Measurements from ENCODE around the gene KCNS3.

KCNS3 gene

GRCh38 chr2:17915811-17916518 lies 37.5 kb downstream of the KCNS3 start:
- H3K9me3 ChIP-seq (ENCODE audit: control insufficient read depth in 1 of 2, low read length in 2 of 2), result no peaks in the 10 kb centered on the region
- peaks cover 0 to 5% of the 10 kb centered on the region in 2 donors for H3K4me1 ChIP-seq (ENCODE audit: control insufficient read depth in 1 of 2, insufficient read depth in 2 of 2, low read length in 2 of 2)
- no peaks in the 10 kb centered on the region for H3K36me3 ChIP-seq (ENCODE audit: control insufficient read depth in 1 of 2, insufficient read depth in 2 of 2, low read length in 2 of 2)
- H3K4me3 ChIP-seq (ENCODE audit: low read depth in 1 of 2, low read length in 2 of 2), result no peak overlapping the region
- H3K27ac ChIP-seq (ENCODE audit: low read length), result no peak overlapping the region
- H3K27me3 ChIP-seq (ENCODE audit: low read depth, low read length), result no peaks in the 10 kb centered on the region

- peaks cover 0 to 5% of the 10 kb centered on the region in 2 donors for H3K4me1 ChIP-seq (ENCODE audit: control insufficient read depth in 1 of 2, insufficient read depth in 2 of 2, low read length in 2 of 2)
- H3K27ac ChIP-seq (ENCODE audit: low read length), result no peak overlapping the region
Measured at GRCh38 chr2:17916584-17916983, 38.1 kb downstream of the KCNS3 start.

DNA sequence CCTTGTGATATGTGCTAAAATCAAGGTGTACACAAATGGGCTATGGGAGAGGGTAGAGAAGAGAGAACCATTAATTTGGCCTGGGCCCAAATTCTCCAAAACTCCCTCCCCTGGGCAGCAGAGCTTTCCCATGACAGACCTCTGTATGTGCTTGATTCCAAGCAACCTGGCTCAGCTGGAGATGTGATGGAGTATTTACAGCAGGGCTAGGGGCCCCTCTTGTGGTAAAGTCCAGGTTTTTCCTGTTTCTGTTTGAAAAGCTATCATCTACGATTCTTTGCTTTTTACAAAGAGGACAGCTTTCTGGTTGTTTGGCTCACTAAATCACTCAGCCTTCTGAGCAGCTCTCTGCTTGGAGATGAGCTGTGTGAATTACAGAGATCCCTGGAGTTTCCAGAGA lies 40.3 kb downstream of the KCNS3 start:
- Histone ChIP-seq H3K4me1 (ENCODE audit: control insufficient read depth in 1 of 2, insufficient read depth in 2 of 2, low read length in 2 of 2) (peaks cover 0 to 5% of the 10 kb centered on the region in 2 donors), H3K9me3 (ENCODE audit: control insufficient read depth in 1 of 2, low read length in 2 of 2) (no peaks in the 10 kb centered on the region), H3K27me3 (ENCODE audit: low read depth, low read length) (no peaks in the 10 kb centered on the region), H3K36me3 (ENCODE audit: control insufficient read depth in 1 of 2, insufficient read depth in 2 of 2, low read length in 2 of 2) (no peaks in the 10 kb centered on the region), H3K4me3 (ENCODE audit: low read depth in 1 of 2, low read length in 2 of 2) (no peak overlapping the region), H3K27ac (ENCODE audit: low read length) (no peak overlapping the region)

More at GRCh38 chr2:17916584-17916983, 38.1 kb downstream of the KCNS3 start:
- Histone ChIP-seq H3K27me3 (ENCODE audit: low read depth, low read length) (no peaks in the 10 kb centered on the region), H3K36me3 (ENCODE audit: control insufficient read depth in 1 of 2, insufficient read depth in 2 of 2, low read length in 2 of 2) (no peaks in the 10 kb centered on the region), H3K9me3 (ENCODE audit: control insufficient read depth in 1 of 2, low read length in 2 of 2) (no peaks in the 10 kb centered on the region), H3K4me3 (ENCODE audit: low read depth in 1 of 2, low read length in 2 of 2) (no peak overlapping the region)

DNA sequence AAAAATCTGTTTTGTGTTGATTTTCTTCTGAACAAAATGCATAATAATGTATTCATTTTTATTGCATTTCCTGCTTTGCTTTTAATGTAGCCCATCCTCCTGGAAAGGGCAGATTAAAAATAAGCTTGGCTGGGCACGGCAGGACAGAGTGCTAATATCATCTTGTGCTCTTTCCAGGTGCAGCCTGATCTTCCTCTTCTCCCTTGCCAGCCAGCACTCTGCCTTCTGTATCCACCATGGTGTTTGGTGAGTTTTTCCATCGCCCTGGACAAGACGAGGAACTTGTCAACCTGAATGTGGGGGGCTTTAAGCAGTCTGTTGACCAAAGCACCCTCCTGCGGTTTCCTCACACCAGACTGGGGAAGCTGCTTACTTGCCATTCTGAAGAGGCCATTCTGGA lies 52.3 kb downstream of the KCNS3 start:
- no peak overlapping the region for H3K4me3 ChIP-seq (ENCODE audit: low read depth in 1 of 2, low read length in 2 of 2)
- no peaks in the 10 kb centered on the region for H3K9me3 ChIP-seq (ENCODE audit: control insufficient read depth in 1 of 2, low read length in 2 of 2)
- no peak overlapping the region for H3K27ac ChIP-seq (ENCODE audit: low read length)
- no peaks in the 10 kb centered on the region for H3K27me3 ChIP-seq (ENCODE audit: low read depth, low read length)
- no peaks in the 10 kb centered on the region for H3K4me1 ChIP-seq (ENCODE audit: control insufficient read depth in 1 of 2, insufficient read depth in 2 of 2, low read length in 2 of 2)
- H3K36me3 ChIP-seq (ENCODE audit: control insufficient read depth in 1 of 2, insufficient read depth in 2 of 2, low read length in 2 of 2), result peaks cover 0 to 12% of the 10 kb centered on the region in 2 donors

DNA sequence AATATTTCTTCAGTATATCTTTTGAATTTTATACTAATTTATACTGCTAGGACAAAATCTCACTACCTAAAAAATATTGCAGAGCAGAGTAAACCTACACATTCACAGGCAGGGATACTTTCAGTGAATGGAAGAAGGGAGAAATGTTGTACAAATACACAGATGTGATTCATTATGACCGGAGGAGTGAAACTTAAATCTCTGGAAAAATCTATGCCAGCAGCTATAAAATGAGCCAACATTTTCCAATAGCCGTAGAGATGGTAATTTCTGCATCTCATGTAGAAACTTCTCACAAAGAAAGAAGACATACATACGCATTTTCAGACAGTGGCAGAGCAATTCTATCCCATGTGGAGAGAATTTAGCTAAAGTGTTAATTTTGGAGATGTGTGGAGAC lies 54.8 kb downstream of the KCNS3 start:
- Histone ChIP-seq H3K4me3 (ENCODE audit: low read depth in 1 of 2, low read length in 2 of 2) (no peak overlapping the region), H3K36me3 (ENCODE audit: control insufficient read depth in 1 of 2, insufficient read depth in 2 of 2, low read length in 2 of 2) (peaks cover 0 to 12% of the 10 kb centered on the region in 2 donors), H3K4me1 (ENCODE audit: control insufficient read depth in 1 of 2, insufficient read depth in 2 of 2, low read length in 2 of 2) (no peaks in the 10 kb centered on the region), H3K9me3 (ENCODE audit: control insufficient read depth in 1 of 2, low read length in 2 of 2) (peaks cover 0 to 2% of the 10 kb centered on the region in 2 donors), H3K27me3 (ENCODE audit: low read depth, low read length) (no peaks in the 10 kb centered on the region), H3K27ac (ENCODE audit: low read length) (no peak overlapping the region)

- H3K36me3 ChIP-seq (ENCODE audit: control insufficient read depth in 1 of 2, insufficient read depth in 2 of 2, low read length in 2 of 2), result peaks cover 0 to 12% of the 10 kb centered on the region in 2 donors
- peaks cover 0 to 7% of the 10 kb centered on the region in 2 donors for H3K9me3 ChIP-seq (ENCODE audit: control insufficient read depth in 1 of 2, low read length in 2 of 2)
- no peaks in the 10 kb centered on the region for H3K4me1 ChIP-seq (ENCODE audit: control insufficient read depth in 1 of 2, insufficient read depth in 2 of 2, low read length in 2 of 2)
- H3K27me3 ChIP-seq (ENCODE audit: low read depth, low read length), result no peaks in the 10 kb centered on the region
- H3K27ac ChIP-seq (ENCODE audit: low read length), result no peak overlapping the region
- H3K4me3 ChIP-seq (ENCODE audit: low read depth in 1 of 2, low read length in 2 of 2), result no peak overlapping the region
Measured at GRCh38 chr2:17934721-17935120, 56.3 kb downstream of the KCNS3 start.

- no peak overlapping the region for H3K4me3 ChIP-seq (ENCODE audit: low read depth in 1 of 2, low read length in 2 of 2)
- H3K27ac ChIP-seq (ENCODE audit: low read length), result no peak overlapping the region
Measured at GRCh38 chr2:17935242-17935885, 56.9 kb downstream of the KCNS3 start.

DNA sequence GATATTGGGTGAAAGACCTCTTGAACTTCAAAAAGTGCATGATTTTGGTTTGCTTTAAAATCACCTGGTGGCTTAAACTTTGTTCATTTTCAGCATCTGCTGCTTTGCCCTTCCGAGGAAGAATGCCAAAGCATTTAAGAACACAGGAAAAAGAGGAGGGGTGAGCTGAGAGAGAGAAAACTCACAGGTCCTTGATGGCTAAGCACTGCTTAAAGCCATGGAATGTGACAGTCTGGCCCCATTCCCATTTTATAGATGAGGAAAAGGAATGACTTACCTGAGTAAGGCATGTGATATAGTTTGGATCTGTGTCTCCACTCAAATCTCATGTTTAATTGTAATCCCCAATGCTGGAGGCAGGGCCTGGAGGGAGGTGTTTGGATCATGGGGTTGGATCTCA lies 58.1 kb downstream of the KCNS3 start:
- Histone ChIP-seq H3K27ac (ENCODE audit: low read length) (no peak overlapping the region), H3K27me3 (ENCODE audit: low read depth, low read length) (no peaks in the 10 kb centered on the region), H3K4me3 (ENCODE audit: low read depth in 1 of 2, low read length in 2 of 2) (no peak overlapping the region), H3K36me3 (ENCODE audit: control insufficient read depth in 1 of 2, insufficient read depth in 2 of 2, low read length in 2 of 2) (peaks cover 0 to 7% of the 10 kb centered on the region in 2 donors), H3K9me3 (ENCODE audit: control insufficient read depth in 1 of 2, low read length in 2 of 2) (peaks cover 0 to 7% of the 10 kb centered on the region in 2 donors), H3K4me1 (ENCODE audit: control insufficient read depth in 1 of 2, insufficient read depth in 2 of 2, low read length in 2 of 2) (no peaks in the 10 kb centered on the region)

More at GRCh38 chr2:17935242-17935885, 56.9 kb downstream of the KCNS3 start:
- Histone ChIP-seq H3K4me1 (ENCODE audit: control insufficient read depth in 1 of 2, insufficient read depth in 2 of 2, low read length in 2 of 2) (no peaks in the 10 kb centered on the region), H3K27me3 (ENCODE audit: low read depth, low read length) (no peaks in the 10 kb centered on the region), H3K9me3 (ENCODE audit: control insufficient read depth in 1 of 2, low read length in 2 of 2) (peaks cover 0 to 7% of the 10 kb centered on the region in 2 donors), H3K36me3 (ENCODE audit: control insufficient read depth in 1 of 2, insufficient read depth in 2 of 2, low read length in 2 of 2) (peaks cover 0 to 12% of the 10 kb centered on the region in 2 donors)

DNA sequence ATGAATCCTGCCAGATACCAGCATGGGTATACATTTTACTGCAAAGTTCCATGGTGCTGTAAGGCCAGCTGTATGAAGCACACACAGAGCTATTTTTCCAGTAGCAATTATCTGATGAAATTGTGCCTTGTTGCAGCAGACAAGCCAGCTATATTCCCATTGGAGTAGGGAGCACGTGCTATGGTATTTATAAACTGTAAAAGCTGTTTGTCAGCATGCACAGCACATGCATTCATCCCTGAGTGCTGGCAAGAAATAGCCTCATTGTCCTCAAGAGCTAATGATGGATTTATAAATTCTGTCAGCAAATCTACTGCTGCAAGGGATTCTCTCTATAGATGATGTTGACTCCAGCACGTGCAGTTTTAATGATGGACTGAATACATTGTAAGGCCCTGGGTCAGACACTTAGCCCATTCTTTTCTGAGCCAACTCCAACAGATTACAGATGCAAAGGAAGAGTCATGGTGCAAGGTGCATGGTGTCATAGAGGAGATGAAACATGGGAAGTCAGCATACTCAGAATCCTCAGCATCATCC lies 61.7 kb downstream of the KCNS3 start:
- Histone ChIP-seq H3K9me3 (ENCODE audit: control insufficient read depth in 1 of 2, low read length in 2 of 2) (peaks cover 0 to 7% of the 10 kb centered on the region in 2 donors), H3K27ac (ENCODE audit: low read length) (no peak overlapping the region), H3K36me3 (ENCODE audit: control insufficient read depth in 1 of 2, insufficient read depth in 2 of 2, low read length in 2 of 2) (no peaks in the 10 kb centered on the region), H3K27me3 (ENCODE audit: low read depth, low read length) (no peaks in the 10 kb centered on the region), H3K4me1 (ENCODE audit: control insufficient read depth in 1 of 2, insufficient read depth in 2 of 2, low read length in 2 of 2) (no peaks in the 10 kb centered on the region), H3K4me3 (ENCODE audit: low read depth in 1 of 2, low read length in 2 of 2) (no peak overlapping the region)

GRCh38 chr2:17943444-17943843 lies 65.0 kb downstream of the KCNS3 start:
- Histone ChIP-seq H3K27ac (ENCODE audit: low read length) (no peak overlapping the region), H3K27me3 (ENCODE audit: low read depth, low read length) (no peaks in the 10 kb centered on the region), H3K36me3 (ENCODE audit: control insufficient read depth in 1 of 2, insufficient read depth in 2 of 2, low read length in 2 of 2) (no peaks in the 10 kb centered on the region), H3K4me3 (ENCODE audit: low read depth in 1 of 2, low read length in 2 of 2) (no peak overlapping the region), H3K9me3 (ENCODE audit: control insufficient read depth in 1 of 2, low read length in 2 of 2) (peaks cover 0 to 10% of the 10 kb centered on the region in 2 donors), H3K4me1 (ENCODE audit: control insufficient read depth in 1 of 2, insufficient read depth in 2 of 2, low read length in 2 of 2) (no peaks in the 10 kb centered on the region)

DNA sequence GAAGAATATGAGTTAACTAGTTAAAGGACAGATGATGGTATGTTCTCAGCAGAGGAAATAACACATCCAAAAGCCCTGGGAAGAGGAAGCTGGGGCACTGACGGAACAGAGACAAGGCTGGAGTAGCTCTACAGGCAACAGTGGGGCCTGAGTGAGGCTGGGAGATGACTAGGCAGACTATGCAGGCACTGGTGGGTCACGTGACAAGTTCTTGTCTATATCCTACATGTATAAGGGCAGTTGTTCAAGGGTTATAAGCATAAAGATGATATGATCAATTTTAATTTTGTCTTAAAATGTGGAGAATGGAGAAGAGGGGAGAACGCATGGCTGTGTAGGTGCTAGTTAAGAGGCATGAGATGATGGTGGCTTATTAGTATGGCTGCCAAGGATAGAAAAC lies 68.6 kb downstream of the KCNS3 start:
- Histone ChIP-seq H3K27me3 (ENCODE audit: low read depth, low read length) (no peaks in the 10 kb centered on the region), H3K4me1 (ENCODE audit: control insufficient read depth in 1 of 2, insufficient read depth in 2 of 2, low read length in 2 of 2) (no peaks in the 10 kb centered on the region), H3K4me3 (ENCODE audit: low read depth in 1 of 2, low read length in 2 of 2) (no peak overlapping the region), H3K27ac (ENCODE audit: low read length) (no peak overlapping the region), H3K9me3 (ENCODE audit: control insufficient read depth in 1 of 2, low read length in 2 of 2) (peaks cover 0 to 6% of the 10 kb centered on the region in 2 donors), H3K36me3 (ENCODE audit: control insufficient read depth in 1 of 2, insufficient read depth in 2 of 2, low read length in 2 of 2) (no peaks in the 10 kb centered on the region)
